GM13976 (cell line): ENCODE measurements around the gene APOL1.
A peak's percentile ranks its signal among the peaks of the same experiment; 100 is the strongest.
"Not testable (repeated sequence)": the region's sequence is repeated elsewhere in the genome, so short reads cannot be mapped to it uniquely, and the experiment has no call there.

Experiments used
- DNase-seq: peaks from one replicate; pipeline ENCODE4 v3.0.0; 2012; ENCODE audit warnings: low spot score
- CTCF ChIP-seq: IDR thresholded peaks from 2 replicates; pipeline ENCODE4 v1.5.1; 2012; ENCODE audit warnings: borderline replicate concordance, mild to moderate bottlenecking; ENCODE audit not compliant: insufficient read depth; ENCODE audit errors: extremely low read depth, missing control alignments, control extremely low read depth
- in situ Hi-C: fragments of 300-500 bp; cut with MboI; formaldehyde crosslinking; loops from one replicate; pipeline ENCODE4 v1.12.0; 2022; ENCODE audit warnings: low sequenced_read_pairs, mixed read lengths, inconsistent platforms; ENCODE audit not compliant: unreplicated experiment

APOL1 gene

DNA sequence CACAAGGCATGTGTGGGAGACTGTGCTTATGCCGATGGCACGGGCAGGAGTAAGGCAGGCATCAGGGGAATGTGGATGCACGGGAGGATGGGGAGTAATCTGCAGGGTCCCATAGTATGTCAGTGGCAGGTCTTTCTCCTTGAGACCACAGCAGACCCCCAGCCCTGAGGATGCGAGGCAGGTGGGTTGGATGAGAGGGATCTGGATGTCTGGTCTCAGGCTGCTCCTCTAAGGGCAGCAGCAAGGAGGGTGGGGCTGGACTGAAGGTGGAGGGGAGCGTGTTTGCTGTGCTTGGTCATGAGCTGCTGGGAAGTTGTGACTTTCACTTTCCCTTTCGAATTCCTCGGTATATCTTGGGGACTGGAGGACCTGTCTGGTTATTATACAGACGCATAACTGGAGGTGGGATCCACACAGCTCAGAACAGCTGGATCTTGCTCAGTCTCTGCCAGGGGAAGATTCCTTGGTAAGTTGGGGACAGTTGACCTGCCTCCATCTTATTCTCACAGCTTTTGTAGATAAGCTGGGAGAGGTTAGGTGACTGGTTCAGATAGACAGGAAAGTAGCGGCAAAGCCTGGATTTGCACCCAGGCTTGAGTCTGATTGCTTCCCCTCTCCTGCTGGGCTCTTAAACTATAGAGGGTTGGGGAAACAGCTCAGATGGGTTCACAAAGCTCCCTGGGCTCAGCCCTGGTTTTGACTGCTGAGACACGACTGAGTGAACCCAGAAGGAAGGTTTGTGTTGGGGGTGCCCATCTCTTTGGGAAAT lies at the start of gene APOL1:
TSS of gene APOL1 (plus strand) at position 380 of the 769 bp plus-strand sequence. CDS start 1,823 bp downstream, outside the sequence.
- in situ Hi-C loops, result no loop called here
- DNase-seq, result peak; percentile 76
- peak; percentile 1 for TF ChIP-seq CTCF

GRCh38 chr22:36203441-36203840 lies 49.5 kb upstream of the APOL1 start:
- DNase-seq, in situ Hi-C loops: not testable (repeated sequence)

- TF ChIP-seq CTCF, result no peak
- DNase-seq, result no peak
- in situ Hi-C loops, result no loop called here
Measured at GRCh38 chr22:36204001-36204631, 48.8 kb upstream of the APOL1 start.

- no peak for DNase-seq
Measured at GRCh38 chr22:36204632-36205015, 48.3 kb upstream of the APOL1 start.

DNA sequence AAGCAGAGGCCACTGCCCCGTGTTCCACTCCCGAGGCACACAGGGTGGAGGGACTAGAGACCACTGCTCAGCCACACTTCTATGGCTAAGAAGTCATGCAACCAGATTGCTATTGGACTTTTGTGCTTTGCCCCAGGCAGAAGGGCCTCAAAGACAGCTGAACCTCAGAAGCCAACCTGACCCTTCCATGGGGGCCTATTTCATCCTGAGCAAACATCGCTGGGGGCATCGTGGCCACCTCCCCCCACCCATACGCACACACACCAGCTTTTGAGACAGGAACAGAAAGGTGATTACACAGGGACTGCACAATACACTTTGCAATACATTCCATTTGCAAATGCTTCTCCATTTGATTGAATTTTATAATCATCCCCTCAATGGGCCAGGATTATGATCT lies 47.4 kb upstream of the APOL1 start:
- in situ Hi-C loops, DNase-seq: not testable (repeated sequence)

More at GRCh38 chr22:36204632-36205015, 48.3 kb upstream of the APOL1 start:
- in situ Hi-C loops, result no loop called here
- TF ChIP-seq CTCF, result no peak

DNA sequence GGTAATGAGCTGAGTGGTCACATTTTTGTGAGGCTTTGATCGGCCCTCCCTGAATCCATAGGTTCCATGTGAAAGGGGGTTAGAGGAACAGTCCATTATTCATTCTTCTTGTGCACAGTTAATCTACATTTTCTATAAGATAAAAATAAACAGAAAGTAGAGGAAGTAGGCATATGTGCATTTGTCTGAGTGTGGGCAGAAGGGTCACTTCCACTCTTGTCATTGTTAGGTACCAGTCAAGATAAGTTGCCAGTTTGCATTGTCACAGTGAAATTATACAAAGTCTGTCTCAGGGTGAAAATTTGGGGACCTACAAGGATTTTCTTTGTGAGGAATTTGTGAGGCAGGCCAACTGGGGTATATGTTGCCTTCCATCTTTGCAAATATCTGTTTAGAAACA lies 46.7 kb upstream of the APOL1 start:
- no peak for TF ChIP-seq CTCF
- no peak for DNase-seq
- in situ Hi-C loops, result no loop called here

GRCh38 chr22:36208162-36208765 lies 44.7 kb upstream of the APOL1 start:
- in situ Hi-C loops, result no loop called here
- no peak for TF ChIP-seq CTCF
- no peak for DNase-seq
